HepG2 (cell line): ENCODE data around the gene BET1L. TPM values are rescaled to one million over a fixed set of nuclear protein-coding genes. Genes with fewer than 3 reads are reported as not detected.

Source experiments
- ARHGAP35 ChIP-seq: sonication (generic); formaldehyde crosslinking; IDR thresholded peaks from 2 replicates; pipeline ENCODE4 v1.9.0; 2022; ENCODE audit warnings: mild to moderate bottlenecking, inconsistent platforms, moderate library complexity, missing genetic modification reagents, borderline replicate concordance
- ATF7-NPFF ChIP-seq: sonication (generic); formaldehyde crosslinking; IDR thresholded peaks from 2 replicates; pipeline ENCODE4 v1.8.1; 2023; ENCODE audit warnings: mild to moderate bottlenecking, low read depth, missing genetic modification reagents, moderate library complexity
- DR1 ChIP-seq: sonication (generic); formaldehyde crosslinking; IDR thresholded peaks from 2 replicates; pipeline ENCODE4 v1.8.0; 2021; ENCODE audit warnings: mild to moderate bottlenecking, missing genetic modification reagents, inconsistent platforms
- HNF4A ChIP-seq: sonication (generic); formaldehyde crosslinking; IDR thresholded peaks from 2 replicates; pipeline ENCODE4 v1.4.0; 2020; ENCODE audit warnings: missing genetic modification reagents
- NFAT5 ChIP-seq: sonication (generic); formaldehyde crosslinking; IDR thresholded peaks from 2 replicates; pipeline ENCODE4 v1.4.0; 2020; ENCODE audit warnings: missing genetic modification reagents
- NR2F1 ChIP-seq, 2 experiments: fragments of 450-650 bp in 1 of 2; formaldehyde crosslinking in 1 of 2; IDR thresholded peaks; 2 replicates each; pipeline versions ENCODE4 v1.5.0 to v1.6.1; 2016 to 2020; ENCODE audit warnings: mild to moderate bottlenecking in 1 of 2, missing compliant biosample characterization in 1 of 2, missing genetic modification reagents in 1 of 2, moderate library complexity in 1 of 2
- ONECUT2 ChIP-seq: sonication (generic); formaldehyde crosslinking; IDR thresholded peaks from 2 replicates; pipeline ENCODE4 v1.4.0; 2020; ENCODE audit warnings: missing genetic modification reagents
- POLR2A ChIP-seq, 2 experiments: IDR thresholded peaks; 2 replicates each; pipeline ENCODE4 v1.6.1; 2011; ENCODE audit warnings: low read depth in 2 of 2, low read length in 2 of 2, mild to moderate bottlenecking in 1 of 2, moderate library complexity in 1 of 2; ENCODE audit not compliant: insufficient read depth in 1 of 2
- SRSF4 ChIP-seq: fragments of 200-400 bp; formaldehyde crosslinking; IDR thresholded peaks from one replicate; pipeline ENCODE4 v1.6.1; 2018; ENCODE audit warnings: mild to moderate bottlenecking, low read depth, low read length, moderate library complexity; ENCODE audit not compliant: poor library complexity, severe bottlenecking
- TCF12 ChIP-seq, 2 experiments: fragments of 450-650 bp in 1 of 2; sonication (generic) in 1 of 2; formaldehyde crosslinking in 1 of 2; IDR thresholded peaks; 2 replicates each; pipeline versions ENCODE4 v1.6.1 to v1.8.0; 2017 to 2022; ENCODE audit warnings: antibody characterized with exemption in 1 of 2, mild to moderate bottlenecking in 1 of 2, missing genetic modification reagents in 1 of 2, moderate library complexity in 1 of 2
- ZNF18 ChIP-seq: sonication (generic); formaldehyde crosslinking; IDR thresholded peaks from 2 replicates; pipeline ENCODE4 v1.8.0; 2022; ENCODE audit warnings: mild to moderate bottlenecking, missing genetic modification reagents; ENCODE audit not compliant: insufficient replicate concordance
- ZNF7 ChIP-seq: IDR thresholded peaks from 2 replicates; pipeline ENCODE4 v1.6.1; 2016; ENCODE audit warnings: missing biosample characterization, missing genetic modification reagents
- ZNF766 ChIP-seq: sonication (generic); formaldehyde crosslinking; IDR thresholded peaks from 2 replicates; pipeline ENCODE4 v1.5.0; 2020; ENCODE audit warnings: missing genetic modification reagents, borderline replicate concordance
- ZNF777 ChIP-seq: sonication (generic); formaldehyde crosslinking; IDR thresholded peaks from 2 replicates; pipeline ENCODE4 v1.4.0; 2020; ENCODE audit warnings: missing genetic modification reagents
- ZSCAN29 ChIP-seq: sonication (generic); formaldehyde crosslinking; conservative IDR thresholded peaks from 2 replicates; pipeline ENCODE4 v1.4.0; 2020; ENCODE audit warnings: mild to moderate bottlenecking, missing genetic modification reagents
- polyA plus RNA-seq, 8 experiments: library from polyadenylated mRNA; depleted of rRNA in 3 of 8; stranded (reverse) in 7 of 8; unstranded in 1 of 8; fragments of >200 nt; fragmentation: Illumina TruSeq in 4 of 8; extraction: Trizol in 4 of 8; gene quantifications; 2 replicates each; pipeline versions ENCODE4 v1.2.1 to v1.2.3, GENCODE V29; 2011 to 2016; ENCODE audit warnings: low read depth in 4 of 8, missing spikeins in 1 of 8, mixed read lengths in 1 of 8; ENCODE audit not compliant: insufficient read depth in 1 of 8
- total RNA-seq, 5 experiments: library from RNA; depleted of rRNA; stranded (reverse); fragments of >200 nt; fragmentation: Illumina TruSeq; extraction: Trizol; gene quantifications; 2 replicates each; pipeline ENCODE4 v1.2.3, GENCODE V29; 2016; ENCODE audit warnings: low read depth in 1 of 5
- TF ChIP-seq, protein P1 (sequence below): sonication (generic); formaldehyde crosslinking; IDR thresholded peaks from 2 replicates; pipeline ENCODE4 v1.5.0; 2020; ENCODE audit warnings: missing genetic modification reagents

Gene BET1L
- total and polyA plus RNA-seq, 2 of the 13 experiments (the other 11 are each of a cell fraction or from before 2014, with no cell fraction given) = 26.2 to 59.6 TPM

DNA sequence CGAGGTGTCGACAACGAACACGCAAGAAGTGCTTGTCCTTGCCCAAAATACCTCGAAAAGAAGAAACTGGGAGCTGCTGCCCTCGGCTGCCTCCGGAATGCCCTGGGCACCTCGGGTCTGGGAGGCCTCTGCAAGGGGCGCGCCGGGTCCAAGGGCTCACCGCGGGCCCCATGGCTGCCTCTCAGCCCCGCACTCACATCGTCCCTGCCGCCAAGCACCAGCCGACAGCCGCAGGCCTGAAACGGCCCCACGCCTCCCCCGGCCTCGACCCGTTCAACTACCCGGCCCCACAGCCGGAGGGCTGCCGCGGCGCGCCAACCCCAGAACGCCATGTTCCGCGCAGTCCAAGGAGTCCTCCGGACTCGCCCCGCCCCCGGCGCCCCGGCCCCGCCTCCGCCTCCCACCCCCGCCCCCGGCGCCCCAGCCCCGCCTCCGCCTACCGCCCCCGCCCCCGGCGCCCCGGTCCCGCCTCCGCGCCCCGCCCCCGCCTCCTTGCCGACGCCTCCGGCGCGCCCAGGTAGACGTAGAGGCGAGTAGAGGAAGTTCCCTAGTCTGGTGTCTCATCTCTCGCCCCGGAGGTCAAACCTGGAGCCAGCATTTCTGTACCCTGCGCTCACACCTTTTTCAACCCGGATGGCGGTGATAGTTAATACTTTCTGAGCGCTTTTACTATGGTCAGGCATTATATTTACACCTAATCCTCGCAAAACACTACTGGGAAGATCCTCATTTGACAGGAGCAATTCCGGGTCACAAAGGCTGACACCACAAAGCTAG, 29.0 kb upstream of the BET1L start, which contains the start of gene SIRT3 (continued):
- TF ChIP-seq SRSF4 (no peak), POLR2A (IDR thresholded peaks at IDR 0.05; ENCODE audit: insufficient read depth in 1 of 2, low read depth in 2 of 2, low read length in 2 of 2) (peak; percentile 79 to 91), ZSCAN29 (0 out of 2 replicates have a peak, but pooled peaks have one; percentile 7), ZNF7 (CRISPR knock-in tag) (no peak), NR2F1 (CRISPR knock-in tag; IDR thresholded peaks at IDR 0.05) (0 out of 4 replicates have a peak, but pooled peaks of 1 of the 2 experiments have one; percentile 35), DR1 (no peak), ZNF18 (CRISPR knock-in tag) (peak; percentile 36), HNF4A (CRISPR knock-in tag) (peak; percentile 45), ATF7-NPFF (CRISPR knock-in tag) (0 out of 2 replicates have a peak, but pooled peaks have one; percentile 70), TCF12 (IDR thresholded peaks at IDR 0.05) (no peak), TCF12 (CRISPR knock-in tag; IDR thresholded peaks at IDR 0.05) (no peak), ARHGAP35 (CRISPR knock-in tag) (peak; percentile 24; the same call in 1 of the 2 replicates), NFAT5 (CRISPR knock-in tag) (0 out of 2 replicates have a peak, but pooled peaks have one; percentile 54), ONECUT2 (0 out of 2 replicates have a peak, but pooled peaks have one; percentile 13), ZNF777 (CRISPR knock-in tag) (peak; percentile 29; the same call in 1 of the 2 replicates), ZNF766 (0 out of 2 replicates have a peak, but pooled peaks have one; percentile 33)
- TF ChIP-seq, protein P1, sequence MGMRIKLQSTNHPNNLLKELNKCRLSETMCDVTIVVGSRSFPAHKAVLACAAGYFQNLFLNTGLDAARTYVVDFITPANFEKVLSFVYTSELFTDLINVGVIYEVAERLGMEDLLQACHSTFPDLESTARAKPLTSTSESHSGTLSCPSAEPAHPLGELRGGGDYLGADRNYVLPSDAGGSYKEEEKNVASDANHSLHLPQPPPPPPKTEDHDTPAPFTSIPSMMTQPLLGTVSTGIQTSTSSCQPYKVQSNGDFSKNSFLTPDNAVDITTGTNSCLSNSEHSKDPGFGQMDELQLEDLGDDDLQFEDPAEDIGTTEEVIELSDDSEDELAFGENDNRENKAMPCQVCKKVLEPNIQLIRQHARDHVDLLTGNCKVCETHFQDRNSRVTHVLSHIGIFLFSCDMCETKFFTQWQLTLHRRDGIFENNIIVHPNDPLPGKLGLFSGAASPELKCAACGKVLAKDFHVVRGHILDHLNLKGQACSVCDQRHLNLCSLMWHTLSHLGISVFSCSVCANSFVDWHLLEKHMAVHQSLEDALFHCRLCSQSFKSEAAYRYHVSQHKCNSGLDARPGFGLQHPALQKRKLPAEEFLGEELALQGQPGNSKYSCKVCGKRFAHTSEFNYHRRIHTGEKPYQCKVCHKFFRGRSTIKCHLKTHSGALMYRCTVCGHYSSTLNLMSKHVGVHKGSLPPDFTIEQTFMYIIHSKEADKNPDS (CRISPR knock-in tag) = no peak
